Suprapubic skin (tissue), 3 donors: ENCODE data around the gene F8.

Experiments used
- CTCF ChIP-seq, 2 donors: fragments of 200-600 bp in 1 of 2; fragments of 450-650 bp in 1 of 2; sonication (generic) in 1 of 2; IDR thresholded peaks; one replicate each; pipeline ENCODE4 v1.5.1; 2016 to 2019; ENCODE audit warnings: antibody characterized with exemption in 2 of 2, mild to moderate bottlenecking in 1 of 2, moderate library complexity in 1 of 2
- POLR2A ChIP-seq, 2 donors: fragments of 450-650 bp; IDR thresholded peaks; one replicate each; pipeline ENCODE4 v1.6.1; 2017; ENCODE audit warnings: antibody characterized with exemption in 2 of 2, mild to moderate bottlenecking in 2 of 2, moderate library complexity in 2 of 2

GRCh38 chrX:154890990-154891639 lies 131.4 kb downstream of the F8 start:
- TF ChIP-seq CTCF (IDR thresholded peaks at IDR 0.05) (no peak), POLR2A (IDR thresholded peaks at IDR 0.05) (no peak)
